IMR-90 (cell line): ENCODE measurements around the gene PCNX2. TPM values are rescaled to one million over a fixed set of nuclear protein-coding genes. Genes with fewer than 3 reads are reported as not detected.

ENCODE experiments used
- ATAC-seq: fragments of 200-7000 bp; cut with Tn5 transposase; 2 replicates; pipeline ENCODE4 v1.9.1; 2020; ENCODE audit warnings: low read depth, mild to moderate bottlenecking, moderate library complexity
- BruUV-seq: library from RNA; stranded (reverse); fragments of 400-500 nt; replicated peaks from 2 replicates; lab custom pipeline; 2021; lab: Mats Ljungman, UMichigan
- CTCF ChIA-PET: fragments of 300-600 bp; formaldehyde crosslinking; extraction: SDS; loops from one replicate; lab custom pipeline; 2021; ENCODE audit warnings: antibody characterized with exemption; lab: Yijun Ruan, JAX
- POLR2A ChIA-PET: fragments of 300-600 bp; sonication (Branson Sonifier 250); formaldehyde crosslinking; loops from one replicate; lab custom pipeline; 2022; ENCODE audit warnings: antibody characterized with exemption; ENCODE audit not compliant: unreplicated experiment; lab: Charles Lee
- DNase-seq: peaks from one replicate; pipeline ENCODE4 v3.0.0; 2013
- H2AFZ ChIP-seq: replicated peaks from 2 replicates; pipeline ENCODE3; 2013; ENCODE audit warnings: low read length, mild to moderate bottlenecking; ENCODE audit not compliant: poor library complexity
- H2AK5ac ChIP-seq: 2 replicates; pipeline ENCODE4 v1.6.1; 2013; ENCODE audit warnings: low read depth, low read length, inconsistent platforms
- H2AK9ac ChIP-seq: replicated peaks from 2 replicates; pipeline ENCODE3; 2013; ENCODE audit warnings: mild to moderate bottlenecking, low read depth, low read length, moderate library complexity; ENCODE audit not compliant: poor library complexity
- H2BK120ac ChIP-seq: 2 replicates; pipeline ENCODE4 v1.6.1; 2013; ENCODE audit warnings: low read depth, low read length, inconsistent platforms
- H2BK15ac ChIP-seq: 3 replicates; pipeline ENCODE4 v1.6.1; 2013; ENCODE audit warnings: low read depth, low read length, inconsistent platforms
- H2BK20ac ChIP-seq: 2 replicates; pipeline ENCODE4 v1.6.1; 2013; ENCODE audit warnings: low read depth, mild to moderate bottlenecking, inconsistent platforms, low read length, moderate library complexity
- H2BK5ac ChIP-seq: 2 replicates; pipeline ENCODE4 v1.6.1; 2013; ENCODE audit warnings: mild to moderate bottlenecking, low read depth, low read length, inconsistent platforms; ENCODE audit not compliant: poor library complexity, severe bottlenecking
- H3K14ac ChIP-seq: replicated peaks from 2 replicates; pipeline ENCODE4 v1.6.1; 2013; ENCODE audit warnings: low read depth, low read length, inconsistent platforms
- H3K18ac ChIP-seq: 2 replicates; pipeline ENCODE4 v1.6.1; 2013; ENCODE audit warnings: low read depth, low read length, control low read depth
- H3K23ac ChIP-seq: 2 replicates; pipeline ENCODE4 v1.6.1; 2013; ENCODE audit warnings: low read depth, low read length, inconsistent platforms
- H3K27ac ChIP-seq: 2 replicates; pipeline ENCODE4 v1.5.1; 2013; ENCODE audit warnings: mild to moderate bottlenecking, control low read depth, low read length; ENCODE audit not compliant: insufficient read depth
- H3K27me3 ChIP-seq: 2 replicates; pipeline ENCODE4 v1.6.1; 2013; ENCODE audit warnings: low read length; ENCODE audit not compliant: control insufficient read depth, insufficient read depth
- H3K36me3 ChIP-seq: 2 replicates; pipeline ENCODE4 v1.6.1; 2013; ENCODE audit warnings: low read length, mixed read lengths; ENCODE audit not compliant: control insufficient read depth, insufficient read depth
- H3K4ac ChIP-seq: 2 replicates; pipeline ENCODE4 v1.6.1; 2013; ENCODE audit warnings: low read depth, low read length, inconsistent platforms
- H3K4me1 ChIP-seq: 2 replicates; pipeline ENCODE4 v1.6.1; 2013; ENCODE audit warnings: low read length, mixed read lengths; ENCODE audit not compliant: control insufficient read depth, insufficient read depth
- H3K4me2 ChIP-seq: 2 replicates; pipeline ENCODE4 v1.6.1; 2013; ENCODE audit warnings: low read depth, mild to moderate bottlenecking, control low read depth, low read length, moderate library complexity
- H3K4me3 ChIP-seq: 2 replicates; pipeline ENCODE4 v1.5.1; 2013; ENCODE audit warnings: low read depth, mild to moderate bottlenecking, control low read depth, low read length, moderate library complexity; ENCODE audit not compliant: insufficient read depth
- H3K56ac ChIP-seq: 2 replicates; pipeline ENCODE4 v1.6.1; 2013; ENCODE audit warnings: low read length, inconsistent platforms; ENCODE audit not compliant: insufficient read depth; ENCODE audit errors: extremely low read depth
- H3K79me1 ChIP-seq, 2 experiments: 2 replicates each; pipeline ENCODE4 v1.6.1; 2013; ENCODE audit warnings: low read length in 2 of 2, inconsistent platforms in 1 of 2, low read depth in 1 of 2
- H3K9ac ChIP-seq: 2 replicates; pipeline ENCODE4 v1.6.1; 2013; ENCODE audit warnings: low read depth, low read length, control low read depth
- H3K9me1 ChIP-seq: 2 replicates; pipeline ENCODE4 v1.6.1; 2013; ENCODE audit warnings: low read length, inconsistent platforms; ENCODE audit not compliant: insufficient read depth
- H3K9me3 ChIP-seq: 2 replicates; pipeline ENCODE4 v1.6.1; 2013; ENCODE audit warnings: low read length; ENCODE audit not compliant: control insufficient read depth, insufficient read depth
- H4K20me1 ChIP-seq: 2 replicates; pipeline ENCODE4 v1.6.1; 2013; ENCODE audit warnings: low read length, inconsistent platforms; ENCODE audit not compliant: insufficient read depth
- H4K5ac ChIP-seq: 2 replicates; pipeline ENCODE4 v1.6.1; 2013; ENCODE audit warnings: mild to moderate bottlenecking, low read depth, low read length, control low read depth
- H4K8ac ChIP-seq, 2 experiments: 2 replicates each; pipeline ENCODE4 v1.6.1; 2013; ENCODE audit warnings: low read depth in 2 of 2, low read length in 2 of 2, control low read depth in 1 of 2, inconsistent platforms in 1 of 2
- H4K91ac ChIP-seq: 2 replicates; pipeline ENCODE4 v1.6.1; 2013; ENCODE audit warnings: low read depth, low read length, inconsistent platforms; ENCODE audit not compliant: insufficient read depth
- BHLHE40 ChIP-seq: fragments of 150-350 bp; IDR thresholded peaks from 2 replicates; pipeline ENCODE4 v1.6.1; 2016; ENCODE audit warnings: mild to moderate bottlenecking, low read depth, low read length
- CEBPB ChIP-seq: IDR thresholded peaks from 2 replicates; pipeline ENCODE4 v1.6.1; 2012; ENCODE audit warnings: low read depth, low read length, improper control_type of control experiment
- CHD1 ChIP-seq: IDR thresholded peaks from 2 replicates; pipeline ENCODE4 v1.6.1; 2012; ENCODE audit warnings: low read depth, low read length, improper control_type of control experiment
- CTCF ChIP-seq: conservative IDR thresholded peaks from 2 replicates; pipeline ENCODE4 v1.5.1; 2012; ENCODE audit warnings: mild to moderate bottlenecking, low read depth, low read length, improper control_type of control experiment
- ELK1 ChIP-seq: fragments of 150-350 bp; IDR thresholded peaks from 2 replicates; pipeline ENCODE4 v1.6.1; 2016; ENCODE audit warnings: low read depth, mild to moderate bottlenecking, low read length, moderate library complexity, borderline replicate concordance
- FOS ChIP-seq: fragments of 150-350 bp; IDR thresholded peaks from 2 replicates; pipeline ENCODE4 v1.6.1; 2016; ENCODE audit warnings: low read depth, low read length
- MAFK ChIP-seq: IDR thresholded peaks from 2 replicates; pipeline ENCODE4 v1.6.1; 2012; ENCODE audit warnings: low read depth, low read length, improper control_type of control experiment
- MAZ ChIP-seq: IDR thresholded peaks from 2 replicates; pipeline ENCODE4 v1.6.1; 2012; ENCODE audit warnings: low read depth, mild to moderate bottlenecking, low read length, improper control_type of control experiment, moderate library complexity, borderline replicate concordance
- MXI1 ChIP-seq: IDR thresholded peaks from 2 replicates; pipeline ENCODE4 v1.6.1; 2012; ENCODE audit warnings: low read depth, mild to moderate bottlenecking, low read length, moderate library complexity, borderline replicate concordance
- NFE2L2 ChIP-seq: fragments of 150-350 bp; IDR thresholded peaks from 2 replicates; pipeline ENCODE4 v1.6.1; 2016; ENCODE audit warnings: low read depth, mild to moderate bottlenecking, low read length
- POLR2A ChIP-seq: IDR thresholded peaks from 2 replicates; pipeline ENCODE4 v1.6.1; 2012; ENCODE audit warnings: mild to moderate bottlenecking, low read depth, low read length
- RAD21 ChIP-seq: IDR thresholded peaks from 2 replicates; pipeline ENCODE4 v1.6.1; 2012; ENCODE audit warnings: low read length, improper control_type of control experiment
- RFX5 ChIP-seq: IDR thresholded peaks from 2 replicates; pipeline ENCODE4 v1.8.0; 2012; ENCODE audit warnings: low read depth, mild to moderate bottlenecking, low read length, moderate library complexity
- SMC3 ChIP-seq: fragments of 150-350 bp; IDR thresholded peaks from 2 replicates; pipeline ENCODE4 v1.6.1; 2016; ENCODE audit warnings: low read depth, mild to moderate bottlenecking, antibody characterized with exemption, low read length, moderate library complexity
- WGBS, 2 experiments: methylation state at CpG; one replicate each; pipeline versions ENCODE4 v1.1.5 to v1.1.7; 2013; ENCODE audit warnings: missing lambda C conversion rate in 2 of 2; ENCODE audit not compliant: insufficient read length in 1 of 2; ENCODE audit errors: extremely low coverage in 2 of 2; 5-methylcytosine and 5-hydroxymethylcytosine counted together
- dilution Hi-C: fragments of 300-500 bp; cut with HindIII; formaldehyde crosslinking; loops from one replicate; pipeline ENCODE4 v1.14.3; 2018; ENCODE audit warnings: low sequenced_read_pairs; ENCODE audit not compliant: unreplicated experiment
- in situ Hi-C: fragments of 300-500 bp; cut with MboI; formaldehyde crosslinking; loops from 3 replicates; pipeline ENCODE4 v1.14.3; 2019; ENCODE audit warnings: low sequenced_read_pairs, inconsistent platforms, mixed read lengths
- intact Hi-C: fragments of 100-400 bp; cut with micrococcal nuclease; formaldehyde crosslinking; loops from 2 replicates; pipeline ENCODE4 v1.10.0; 2022
- polyA plus RNA-seq, 3 experiments: library from polyadenylated mRNA; depleted of rRNA; stranded (reverse); fragments of >200 nt; gene quantifications; 2 replicates each; pipeline ENCODE4 v1.2.3, GENCODE V29; 2012; ENCODE audit warnings: low replicate concordance in 1 of 3
- total RNA-seq: library from RNA; depleted of rRNA; stranded (reverse); fragments of >200 nt; gene quantifications from 2 replicates; pipeline ENCODE4 v1.2.3, GENCODE V29; 2012
- TF ChIP-seq, protein P1 (sequence below): fragments of 150-350 bp; IDR thresholded peaks from 2 replicates; pipeline ENCODE4 v1.6.1; 2017; ENCODE audit warnings: mild to moderate bottlenecking, antibody characterized with exemption, low read length, low read depth

Gene PCNX2
- total and polyA plus RNA-seq, 2 of the 4 experiments (the other 2 are of a cell fraction), result 15.9 to 22.6 TPM

DNA sequence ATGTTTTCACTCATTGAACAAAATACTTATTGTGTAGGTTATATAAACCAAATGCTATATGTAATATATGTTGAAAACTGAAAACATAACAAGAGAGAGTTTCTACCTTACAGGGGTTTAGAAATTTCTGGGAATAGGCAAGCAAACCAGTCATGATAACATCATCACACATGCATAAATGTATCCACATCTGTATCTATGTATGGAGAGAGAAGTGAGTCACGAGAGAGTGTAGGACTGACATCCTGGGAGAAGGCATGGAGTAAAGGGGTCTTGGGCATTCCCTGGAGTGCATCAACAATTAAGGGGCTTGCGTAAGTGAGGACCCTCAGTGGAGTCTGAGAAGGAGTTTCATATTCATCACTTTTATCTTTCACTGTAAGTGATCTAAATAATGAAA lies 65.5 kb downstream of the PCNX2 start:
- Histone ChIP-seq H3K9me3 (no peaks in the 10 kb centered on the region), H3K4me3 (no peak overlapping the region), H3K56ac (no peak overlapping the region), H2AFZ (no peak overlapping the region), H3K23ac (no peak overlapping the region), H4K20me1 (no peaks in the 10 kb centered on the region), H2BK120ac (no peak overlapping the region), H2AK5ac (no peak overlapping the region), H2AK9ac (no peak overlapping the region), H2BK20ac (no peak overlapping the region), H3K4ac (no peak overlapping the region), H3K27ac (no peak overlapping the region), H3K36me3 (peaks cover 11% of the 10 kb centered on the region), H3K4me1 (peaks cover 2% of the 10 kb centered on the region), H3K14ac (no peak overlapping the region), H4K8ac (no peak overlapping the region), H3K79me1 (no peaks in the 10 kb centered on the region), H3K18ac (no peak overlapping the region), H2BK5ac (no peak overlapping the region), H3K4me2 (no peak overlapping the region), H3K9ac (no peak overlapping the region), H3K27me3 (no peaks in the 10 kb centered on the region), H4K91ac (no peak overlapping the region), H3K9me1 (no peaks in the 10 kb centered on the region; the same call in 1 of the 2 replicates), H2BK15ac (no peak overlapping the region), H4K5ac (0 out of 2 replicates have a peak overlapping the region, but pooled peaks have one; percentile 54)
- peak; percentile 56; the same call in 1 of the 2 replicates for ATAC-seq
- ChIA-PET POLR2A (no interaction called here), CTCF (no interaction called here)
- no TSS peak for BruUV-seq
- DNase-seq, result peak; percentile 69
- dilution Hi-C loops (no loop called here), intact Hi-C loops (no loop called here), in situ Hi-C loops (no loop called here)
- no CpG with 5 or more reads among the region's 2 CpGs for WGBS, 2 experiments
- TF ChIP-seq MAZ (no peak), MXI1 (no peak), RFX5 (no peak), SMC3 (no peak), BHLHE40 (no peak), MAFK (no peak), RAD21 (no peak), CTCF (no peak), CEBPB (no peak), NFE2L2 (no peak), FOS (no peak), ELK1 (no peak), POLR2A (no peak), CHD1 (no peak)
- TF ChIP-seq, protein P1, sequence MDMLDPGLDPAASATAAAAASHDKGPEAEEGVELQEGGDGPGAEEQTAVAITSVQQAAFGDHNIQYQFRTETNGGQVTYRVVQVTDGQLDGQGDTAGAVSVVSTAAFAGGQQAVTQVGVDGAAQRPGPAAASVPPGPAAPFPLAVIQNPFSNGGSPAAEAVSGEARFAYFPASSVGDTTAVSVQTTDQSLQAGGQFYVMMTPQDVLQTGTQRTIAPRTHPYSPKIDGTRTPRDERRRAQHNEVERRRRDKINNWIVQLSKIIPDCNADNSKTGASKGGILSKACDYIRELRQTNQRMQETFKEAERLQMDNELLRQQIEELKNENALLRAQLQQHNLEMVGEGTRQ, result no peak
